NCI-H2227 (cell line): Measurements from ENCODE around the gene TRIM31.
"Not testable (repeated sequence)": the region's sequence is repeated elsewhere in the genome, so short reads cannot be mapped to it uniquely, and the experiment has no call there.

Experiments used
- DNase-seq: peaks from one replicate; lab custom pipeline; 2025; ENCODE audit not compliant: unreplicated experiment; lab: John Stamatoyannopoulos, UW

TRIM31 gene

GRCh38 chr6:30118691-30119090 lies 5.8 kb upstream of the TRIM31 start:
- DNase-seq: not testable (repeated sequence)

GRCh38 chr6:30116724-30117123 lies 3.8 kb upstream of the TRIM31 start:
- DNase-seq: no peak

GRCh38 chr6:30113841-30114240 lies 951 bp upstream of the TRIM31 start:
- DNase-seq: no peak

- no peak for DNase-seq
Measured at GRCh38 chr6:30112402-30112994, 392 bp downstream of the TRIM31 start.

- DNase-seq: no peak
Measured at GRCh38 chr6:30111266-30111856, 1.5 kb downstream of the TRIM31 start.

- no peak for DNase-seq
Measured at GRCh38 chr6:30104661-30105060, 8.2 kb downstream of the TRIM31 start.

- DNase-seq: no peak
Measured at GRCh38 chr6:30103872-30104179, 9.1 kb downstream of the TRIM31 start.

- DNase-seq: peak; percentile 91
Measured at GRCh38 chr6:30102970-30103871, 9.7 kb downstream of the TRIM31 start.

- no peak for DNase-seq
Measured at GRCh38 chr6:30102414-30102969, 10.4 kb downstream of the TRIM31 start.

- DNase-seq: peak; percentile 87
Measured at GRCh38 chr6:30101444-30102413, 11.2 kb downstream of the TRIM31 start.

- peak; percentile 26 for DNase-seq
Measured at GRCh38 chr6:30100585-30101443, 12.1 kb downstream of the TRIM31 start.

- DNase-seq: no peak
Measured at GRCh38 chr6:30100154-30100553, 12.7 kb downstream of the TRIM31 start.

- DNase-seq: no peak
Measured at GRCh38 chr6:30097902-30098768, 14.8 kb downstream of the TRIM31 start.

- no peak for DNase-seq
Measured at GRCh38 chr6:30096829-30097228, 16.1 kb downstream of the TRIM31 start.

GRCh38 chr6:30093951-30094661 lies 18.8 kb downstream of the TRIM31 start:
- DNase-seq: no peak

- no peak for DNase-seq
Measured at GRCh38 chr6:30092852-30093543, 19.9 kb downstream of the TRIM31 start.

- no peak for DNase-seq
Measured at GRCh38 chr6:30091577-30092381, 21.1 kb downstream of the TRIM31 start.
